ENCODE data around the gene ABCC11.

The ABCC11 gene

GRCh38 chr16:48124266-48124665, 123.1 kb downstream of the ABCC11 start:
- DNase-seq: no peak

- no peak for DNase-seq
Observed at GRCh38 chr16:48123104-48123788, 124.1 kb downstream of the ABCC11 start.

DNA sequence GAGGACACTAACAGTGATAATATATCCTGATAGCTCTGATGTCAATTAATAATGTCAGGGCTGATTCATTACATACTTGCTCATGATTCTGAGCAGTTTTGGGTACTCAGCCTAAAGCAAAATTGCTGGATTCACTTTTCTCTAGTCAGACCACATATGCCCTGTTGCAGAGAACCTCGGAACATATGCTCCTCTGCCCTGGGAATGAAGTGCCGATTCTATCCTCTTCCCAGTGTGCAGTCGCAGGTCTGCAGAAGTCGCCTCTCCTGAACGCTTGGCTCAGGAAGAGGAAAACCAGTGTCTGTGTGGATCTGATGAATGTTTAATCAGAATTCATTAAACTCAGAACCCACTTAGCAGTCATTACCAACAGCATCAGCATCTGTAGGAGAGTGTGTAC, 126.1 kb downstream of the ABCC11 start:
- DNase-seq: no peak

GRCh38 chr16:48118841-48119240, 128.5 kb downstream of the ABCC11 start:
- no peak for DNase-seq

DNA sequence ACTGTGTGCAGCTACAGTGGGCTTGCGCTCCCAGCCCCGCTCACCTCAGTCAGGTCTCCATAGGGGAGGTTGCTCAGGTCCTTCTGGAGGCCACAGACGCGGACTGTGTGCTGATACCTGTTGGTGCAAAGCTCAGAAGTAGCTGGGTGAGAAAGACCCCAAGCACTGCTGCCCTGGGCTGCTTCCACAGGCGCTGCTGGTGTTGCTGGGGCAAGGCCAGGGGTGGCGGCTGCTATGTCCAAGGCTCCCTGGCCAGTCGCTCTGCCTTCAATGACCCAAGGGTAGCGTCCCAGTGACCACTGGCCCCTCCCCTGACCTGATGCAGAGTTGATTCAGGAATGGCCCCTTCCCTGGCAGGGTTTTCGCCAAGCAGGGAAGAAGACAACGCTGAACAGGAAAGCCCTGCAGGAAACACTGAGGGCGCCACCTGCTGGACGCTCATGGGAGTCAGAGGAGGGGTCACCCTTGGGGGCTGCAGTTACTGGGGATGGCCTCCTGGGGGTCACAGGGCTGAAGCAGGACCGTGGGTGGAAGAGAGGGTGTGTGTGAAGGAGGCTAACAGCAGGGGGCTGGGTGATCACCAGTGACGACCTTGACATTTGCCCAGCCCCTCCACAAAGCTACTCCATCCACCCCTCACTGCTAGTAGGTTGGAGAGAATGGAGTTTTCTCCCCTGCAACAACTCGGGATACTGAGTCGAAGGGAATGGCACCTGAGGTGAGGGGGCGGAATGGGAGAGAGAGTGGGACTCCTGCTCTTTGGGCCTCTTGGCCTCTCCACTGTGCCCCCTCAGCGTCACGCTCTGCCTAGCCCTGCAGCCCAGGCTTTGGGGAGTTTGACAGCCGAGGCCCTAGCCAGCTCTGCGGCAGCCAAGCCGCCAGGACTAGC, 129.9 kb downstream of the ABCC11 start:
- peak; percentile 73 for DNase-seq
